HG03442 (cell line): ENCODE results near the gene WFIKKN1.

Experiments
- ATAC-seq: cut with Tn5 transposase; IDR thresholded peaks from one replicate; pipeline ENCODE4 v1.9.1; 2021; ENCODE audit warnings: mild to moderate bottlenecking, moderate library complexity; ENCODE audit not compliant: unreplicated experiment

The WFIKKN1 gene

GRCh38 chr16:682493-683395, 52.0 kb downstream of the WFIKKN1 start:
- ATAC-seq, result no peak

- no peak for ATAC-seq
Observed at GRCh38 chr16:683396-684070, 52.7 kb downstream of the WFIKKN1 start.
